NOMO-1 treated with dmso at 0.1 percent for 144 hours (cell line): ENCODE measurements around the gene MSI2.

Experiments
- DNase-seq: peaks from one replicate; lab custom pipeline; 2025; ENCODE audit not compliant: unreplicated experiment; lab: John Stamatoyannopoulos, UW

The MSI2 gene

GRCh38 chr17:57245786-57246185, 10.5 kb upstream of the MSI2 start:
- no peak for DNase-seq

- no peak for DNase-seq
These were observed 10.1 kb upstream of the MSI2 start for GRCh38 chr17:57246257-57246656.

GRCh38 chr17:57247261-57247660, 9.1 kb upstream of the MSI2 start:
- DNase-seq: no peak

GRCh38 chr17:57247913-57248312, 8.4 kb upstream of the MSI2 start:
- DNase-seq: no peak

GRCh38 chr17:57249520-57249919, 6.8 kb upstream of the MSI2 start:
- DNase-seq: no peak

- no peak for DNase-seq
These were observed 5.0 kb upstream of the MSI2 start for GRCh38 chr17:57251211-57251787.

- no peak for DNase-seq
These were observed 2.8 kb upstream of the MSI2 start for GRCh38 chr17:57253362-57254065.

- DNase-seq: no peak
These were observed 1.0 kb upstream of the MSI2 start for GRCh38 chr17:57255182-57255775.

- no peak for DNase-seq
These were observed 387 bp downstream of the MSI2 start for GRCh38 chr17:57256708-57257112.

GRCh38 chr17:57257195-57257894, 1.0 kb downstream of the MSI2 start:
- DNase-seq: no peak

GRCh38 chr17:57257895-57258851, 1.9 kb downstream of the MSI2 start:
- DNase-seq: no peak

GRCh38 chr17:57259306-57259705, 3.0 kb downstream of the MSI2 start:
- no peak for DNase-seq

- no peak for DNase-seq
These were observed 3.5 kb downstream of the MSI2 start for GRCh38 chr17:57259817-57260216.

- DNase-seq: no peak
These were observed 4.2 kb downstream of the MSI2 start for GRCh38 chr17:57260325-57261083.

- no peak for DNase-seq
These were observed 4.8 kb downstream of the MSI2 start for GRCh38 chr17:57261084-57261461.

GRCh38 chr17:57262557-57262956, 6.2 kb downstream of the MSI2 start:
- no peak for DNase-seq

GRCh38 chr17:57264250-57264649, 7.9 kb downstream of the MSI2 start:
- DNase-seq: no peak

- no peak for DNase-seq
These were observed 8.5 kb downstream of the MSI2 start for GRCh38 chr17:57264776-57265175.

- no peak for DNase-seq
These were observed 10.6 kb downstream of the MSI2 start for GRCh38 chr17:57266902-57267311.

- no peak for DNase-seq
These were observed 11.9 kb downstream of the MSI2 start for GRCh38 chr17:57268181-57268580.
